HepG2 (cell line): ENCODE measurements around the gene WWC2. TPM values are rescaled to one million over a fixed set of nuclear protein-coding genes. Genes with fewer than 3 reads are reported as not detected.

Experiments
- ATAC-seq: fragments of 200-7000 bp; cut with Tn5 transposase; 3 replicates; pipeline ENCODE4 v1.9.1; 2020; ENCODE audit warnings: mild to moderate bottlenecking, moderate library complexity
- BruUV-seq: library from RNA; stranded (reverse); fragments of 400-500 nt; replicated peaks from 2 replicates; lab custom pipeline; 2021; lab: Mats Ljungman, UMichigan
- CTCF ChIA-PET: fragments of 300-600 bp; formaldehyde crosslinking; extraction: SDS; loops from one replicate; lab custom pipeline; 2021; ENCODE audit warnings: low total read pairs, inconsistent platforms, low intra/inter-chr PET ratio; lab: Yijun Ruan, JAX
- POLR2A ChIA-PET: fragments of 350-600 bp; sonication (Branson Sonifier 250); formaldehyde crosslinking; loops from one replicate; lab custom pipeline; 2020; ENCODE audit warnings: antibody characterized with exemption, inconsistent platforms; lab: Yijun Ruan, JAX
- DNase-seq: peaks from one replicate; pipeline ENCODE4 v3.0.0-alpha.2; 2015; ENCODE audit warnings: low spot score
- FAIRE-seq: peaks from 3 replicates; lab custom pipeline; 2011; peaks lifted over from hg19 to GRCh38; lab: Jason Lieb, UNC
- H2AFZ ChIP-seq: one replicate; pipeline ENCODE4 v1.6.1; 2011; ENCODE audit warnings: low read length, inconsistent platforms
- H3K27ac ChIP-seq: fragments of 300-600 bp; 3 replicates; pipeline ENCODE4 v1.8.0; 2011; ENCODE audit warnings: mixed run types, mild to moderate bottlenecking, mixed read lengths, low read length, inconsistent platforms; ENCODE audit not compliant: insufficient read depth; ENCODE audit errors: extremely low read length
- H3K27me3 ChIP-seq, 2 experiments: fragments of 200-600 bp in 1 of 2; 2 replicates in 1 of 2; 3 replicates in 1 of 2; pipeline versions ENCODE4 v1.6.0 to v1.8.0; 2011; ENCODE audit warnings: low read length in 2 of 2, mild to moderate bottlenecking in 2 of 2, moderate library complexity in 2 of 2, inconsistent platforms in 1 of 2; ENCODE audit not compliant: insufficient read depth in 2 of 2, control insufficient read depth in 1 of 2
- H3K36me3 ChIP-seq, 2 experiments: fragments of 200-600 bp in 1 of 2; replicated peaks in 1 of 2; 2 replicates in 1 of 2; 3 replicates in 1 of 2; pipeline versions ENCODE4 v1.5.1 to v1.8.0; 2011; ENCODE audit warnings: low read length in 2 of 2, inconsistent platforms in 1 of 2; ENCODE audit not compliant: insufficient read depth in 2 of 2, control insufficient read depth in 1 of 2
- H3K4me1 ChIP-seq: 2 replicates; pipeline ENCODE4 v1.5.1; 2012; ENCODE audit warnings: low read length, inconsistent platforms; ENCODE audit not compliant: insufficient read depth
- H3K4me2 ChIP-seq: 2 replicates; pipeline ENCODE4 v1.6.0; 2011; ENCODE audit warnings: low read depth, low read length, inconsistent platforms
- H3K4me3 ChIP-seq, 3 experiments: fragments of 200-600 bp in 1 of 3; sonication (generic), shearing (Covaris generic) in 1 of 3; replicated peaks in 1 of 3; 2 replicates each; pipeline ENCODE4 v1.5.1; 2011 to 2016; ENCODE audit warnings: low read length in 3 of 3, inconsistent platforms in 2 of 3, low read depth in 2 of 3, mild to moderate bottlenecking in 2 of 3, control low read depth in 1 of 3, mixed read lengths in 1 of 3; ENCODE audit not compliant: insufficient read depth in 1 of 3
- H3K79me2 ChIP-seq: one replicate; pipeline ENCODE4 v1.6.1; 2011; ENCODE audit warnings: low read length, inconsistent platforms; ENCODE audit not compliant: insufficient read depth
- H3K9ac ChIP-seq: 2 replicates; pipeline ENCODE4 v1.6.0; 2011; ENCODE audit warnings: mild to moderate bottlenecking, low read depth, low read length, inconsistent platforms; ENCODE audit not compliant: insufficient read depth
- H3K9me3 ChIP-seq: 2 replicates; pipeline ENCODE4 v1.5.1; 2012; ENCODE audit warnings: mild to moderate bottlenecking, low read length
- H4K20me1 ChIP-seq: 2 replicates; pipeline ENCODE4 v1.6.0; 2011; ENCODE audit warnings: inconsistent platforms, mild to moderate bottlenecking, low read length, moderate library complexity; ENCODE audit not compliant: insufficient read depth
- AFF4 ChIP-seq: sonication (generic); formaldehyde crosslinking; IDR thresholded peaks from 2 replicates; pipeline ENCODE4 v1.4.0; 2020; ENCODE audit warnings: missing genetic modification reagents
- IRF1 ChIP-seq: sonication (generic); formaldehyde crosslinking; IDR thresholded peaks from 2 replicates; pipeline ENCODE4 v1.4.0; 2020; ENCODE audit warnings: low read depth, mild to moderate bottlenecking, missing genetic modification reagents
- IRX3 ChIP-seq: sonication (generic); formaldehyde crosslinking; IDR thresholded peaks from 2 replicates; pipeline ENCODE4 v1.8.1; 2023; ENCODE audit warnings: mild to moderate bottlenecking, low read depth, missing genetic modification reagents, borderline replicate concordance
- LBX2 ChIP-seq: sonication (generic); formaldehyde crosslinking; IDR thresholded peaks from 2 replicates; pipeline ENCODE4 v1.5.0; 2020; ENCODE audit warnings: missing genetic modification reagents, mild to moderate bottlenecking, borderline replicate concordance
- MED1 ChIP-seq: sonication (generic); formaldehyde crosslinking; IDR thresholded peaks from 2 replicates; pipeline ENCODE4 v1.4.0; 2020; ENCODE audit warnings: missing genetic modification reagents
- PHF8 ChIP-seq: sonication (generic); formaldehyde crosslinking; IDR thresholded peaks from 2 replicates; pipeline ENCODE4 v1.5.0; 2020; ENCODE audit warnings: missing genetic modification reagents
- TEAD2 ChIP-seq: sonication (generic); formaldehyde crosslinking; IDR thresholded peaks from 2 replicates; pipeline ENCODE4 v1.9.0; 2021; ENCODE audit warnings: missing genetic modification reagents
- TOPORS ChIP-seq: sonication (generic); formaldehyde crosslinking; IDR thresholded peaks from 2 replicates; pipeline ENCODE4 v1.8.0; 2023; ENCODE audit warnings: mild to moderate bottlenecking, missing genetic modification reagents
- ZNF143 ChIP-seq: sonication (generic); formaldehyde crosslinking; IDR thresholded peaks from 2 replicates; pipeline ENCODE4 v1.4.0; 2020; ENCODE audit warnings: missing genetic modification reagents
- ZNF576 ChIP-seq: sonication (generic); formaldehyde crosslinking; IDR thresholded peaks from 2 replicates; pipeline ENCODE4 v1.4.0; 2020; ENCODE audit warnings: mild to moderate bottlenecking, missing genetic modification reagents
- WGBS: methylation state at CpG from one replicate; pipeline ENCODE4 v1.1.6; 2017; ENCODE audit warnings: low lambda C conversion rate; 5-methylcytosine and 5-hydroxymethylcytosine counted together
- in situ Hi-C: cut with HindIII; loops from 2 replicates; pipeline ENCODE4 v1.10.0; 2017; ENCODE audit warnings: low pct_unique_long_range_greater_than_20kb; ENCODE audit not compliant: extremely low pct_ligation_motif_present
- intact Hi-C: fragments of 100-400 bp; cut with micrococcal nuclease; formaldehyde crosslinking; loops from one replicate; pipeline ENCODE4 v1.10.0; 2022; ENCODE audit not compliant: unreplicated experiment
- polyA plus RNA-seq, 8 experiments: library from polyadenylated mRNA; depleted of rRNA in 3 of 8; stranded (reverse) in 7 of 8; unstranded in 1 of 8; fragments of >200 nt; fragmentation: Illumina TruSeq in 4 of 8; extraction: Trizol in 4 of 8; gene quantifications; 2 replicates each; pipeline versions ENCODE4 v1.2.1 to v1.2.3, GENCODE V29; 2011 to 2016; ENCODE audit warnings: low read depth in 4 of 8, missing spikeins in 1 of 8, mixed read lengths in 1 of 8; ENCODE audit not compliant: insufficient read depth in 1 of 8
- total RNA-seq, 5 experiments: library from RNA; depleted of rRNA; stranded (reverse); fragments of >200 nt; fragmentation: Illumina TruSeq; extraction: Trizol; gene quantifications; 2 replicates each; pipeline ENCODE4 v1.2.3, GENCODE V29; 2016; ENCODE audit warnings: low read depth in 1 of 5

WWC2 gene
- total and polyA plus RNA-seq, 2 of the 13 experiments (the other 11 are each of a cell fraction or from before 2014, with no cell fraction given), result 40.0 to 50.1 TPM

GRCh38 chr4:183348136-183348535, 249.1 kb downstream of the WWC2 start (continued):
- no peak for TF ChIP-seq ZNF576
- TF ChIP-seq, all 625 proteins: peak for 0

- DNase-seq, result no peak
- ChIA-PET CTCF (no interaction called here), POLR2A (no interaction called here)
- 53% methylated on average over 17 of the region's 17 CpGs for WGBS
- ATAC-seq, result no peak
- intact Hi-C loops (no loop called here), in situ Hi-C loops (no loop called here)
- no peak overlapping the region for H3K9ac ChIP-seq
- no peaks in the 10 kb centered on the region for H3K36me3 ChIP-seq
- H3K4me3 ChIP-seq, result no peak overlapping the region
- no peak overlapping the region for H2AFZ ChIP-seq
- H3K79me2 ChIP-seq, result no peaks in the 10 kb centered on the region
- H3K4me2 ChIP-seq, result no peak overlapping the region
- no peaks in the 10 kb centered on the region; a peak in 1 of 5 replicates for H3K27me3 ChIP-seq
- TF ChIP-seq TEAD2 (CRISPR knock-in tag) (no peak), PHF8 (CRISPR knock-in tag) (no peak), IRF1 (CRISPR knock-in tag) (no peak), ZNF143 (CRISPR knock-in tag) (no peak), AFF4 (CRISPR knock-in tag) (no peak), TOPORS (CRISPR knock-in tag) (no peak), LBX2 (no peak), IRX3 (CRISPR knock-in tag) (no peak), MED1 (CRISPR knock-in tag) (no peak)
- peaks cover 4% of the 10 kb centered on the region for H3K4me1 ChIP-seq
- no peak for FAIRE-seq
- H4K20me1 ChIP-seq, result no peaks in the 10 kb centered on the region
- H3K27ac ChIP-seq, result no peak overlapping the region
- no peaks in the 10 kb centered on the region for H3K9me3 ChIP-seq
- no TSS peak for BruUV-seq
Measured at GRCh38 chr4:183348706-183349659, 249.9 kb downstream of the WWC2 start.
